HEK293T (cell line): Measurements from ENCODE around the gene MPO.

Source experiments
- CTCF ChIA-PET: fragments of 350-600 bp; formaldehyde crosslinking; extraction: SDS; loops from one replicate; lab custom pipeline; 2021; ENCODE audit warnings: antibody characterized with exemption, inconsistent platforms; lab: Yijun Ruan, JAX
- POLR2A ChIA-PET: fragments of 350-600 bp; formaldehyde crosslinking; extraction: SDS; loops from one replicate; lab custom pipeline; 2020; ENCODE audit warnings: antibody characterized with exemption, inconsistent platforms; lab: Yijun Ruan, JAX
- DNase-seq: peaks from one replicate; pipeline ENCODE4 v3.0.0; 2012; ENCODE audit warnings: mixed read lengths; ENCODE audit errors: extremely low spot score
- ARNT ChIP-seq: fragments of 450-650 bp; IDR thresholded peaks from 2 replicates; pipeline ENCODE4 v1.6.1; 2017; ENCODE audit warnings: mild to moderate bottlenecking
- BHLHE40 ChIP-seq: fragments of 450-650 bp; IDR thresholded peaks from 2 replicates; pipeline ENCODE4 v1.6.1; 2016; ENCODE audit warnings: mild to moderate bottlenecking, moderate library complexity, borderline replicate concordance
- CTBP1 ChIP-seq: fragments of 450-650 bp; IDR thresholded peaks from 2 replicates; pipeline ENCODE4 v1.6.1; 2016; ENCODE audit warnings: borderline replicate concordance
- ELF4 ChIP-seq: fragments of 450-650 bp; IDR thresholded peaks from 2 replicates; pipeline ENCODE4 v1.6.1; 2017; ENCODE audit warnings: antibody characterized with exemption
- FOXA1 ChIP-seq: fragments of 450-650 bp; IDR thresholded peaks from 2 replicates; pipeline ENCODE4 v1.6.1; 2016; ENCODE audit warnings: mild to moderate bottlenecking
- FOXK2 ChIP-seq: fragments of 450-650 bp; IDR thresholded peaks from 2 replicates; pipeline ENCODE4 v1.6.1; 2016; ENCODE audit warnings: mild to moderate bottlenecking
- FOXM1 ChIP-seq: fragments of 450-650 bp; IDR thresholded peaks from 2 replicates; pipeline ENCODE4 v1.6.1; 2017; ENCODE audit warnings: mild to moderate bottlenecking, borderline replicate concordance
- HDGF ChIP-seq: fragments of 450-650 bp; IDR thresholded peaks from 2 replicates; pipeline ENCODE4 v1.6.1; 2017; ENCODE audit warnings: antibody characterized with exemption, borderline replicate concordance
- L3MBTL2 ChIP-seq: fragments of 450-650 bp; conservative IDR thresholded peaks from 2 replicates; pipeline ENCODE4 v1.6.1; 2016; ENCODE audit warnings: mild to moderate bottlenecking
- LEF1 ChIP-seq: fragments of 450-650 bp; IDR thresholded peaks from 2 replicates; pipeline ENCODE4 v1.6.1; 2017; ENCODE audit warnings: mild to moderate bottlenecking, borderline replicate concordance
- NFRKB ChIP-seq: fragments of 450-650 bp; IDR thresholded peaks from 2 replicates; pipeline ENCODE4 v1.6.1; 2016; ENCODE audit warnings: mild to moderate bottlenecking, moderate library complexity
- SP1 ChIP-seq: fragments of 450-650 bp; IDR thresholded peaks from 2 replicates; pipeline ENCODE4 v1.6.1; 2017
- SUZ12 ChIP-seq: fragments of 450-650 bp; IDR thresholded peaks from 2 replicates; pipeline ENCODE4 v1.6.1; 2016; ENCODE audit warnings: mild to moderate bottlenecking
- TARDBP ChIP-seq: fragments of 450-650 bp; IDR thresholded peaks from 2 replicates; pipeline ENCODE4 v1.6.1; 2016
- ZNF384 ChIP-seq: fragments of 450-650 bp; IDR thresholded peaks from 2 replicates; pipeline ENCODE4 v1.6.1; 2016
- TF ChIP-seq, protein P1 (sequence below): fragments of 450-650 bp; IDR thresholded peaks from 2 replicates; pipeline ENCODE4 v1.6.1; 2016

MPO gene

DNA sequence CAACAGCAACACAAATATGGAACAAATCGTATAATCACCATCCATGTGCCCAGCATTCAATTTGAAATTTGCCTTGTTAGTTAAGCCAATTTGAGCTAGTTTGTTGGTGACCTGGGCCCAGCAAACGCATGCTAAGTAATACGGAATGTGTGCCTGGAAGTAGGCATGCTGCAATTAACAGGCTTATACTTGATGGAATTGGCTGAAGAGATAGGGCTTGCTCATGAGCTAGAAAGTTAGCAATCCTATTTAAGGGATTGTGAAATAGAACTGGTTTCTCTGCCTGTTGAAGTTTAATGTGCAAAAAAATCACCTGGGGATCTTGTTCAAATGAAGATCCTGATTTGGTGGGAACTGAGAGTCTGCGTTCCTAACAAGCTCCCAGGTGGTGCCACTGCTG is 50.9 kb downstream of the MPO start:
- ChIA-PET CTCF (interaction anchor here (1.7 kb wide), 1 partner anchor 21 kb away, joined by 4 read pairs; no protein-coding TSS in a partner anchor), POLR2A (interaction anchor here (2.3 kb wide), 1 partner anchor 10 kb away, joined by 11 read pairs; the partner anchor contains the start of gene MKS1)
- TF ChIP-seq FOXM1 (no peak), CTBP1 (no peak), FOXK2 (no peak), L3MBTL2 (no peak), BHLHE40 (no peak), SP1 (no peak), ELF4 (no peak), ZNF384 (no peak), TARDBP (no peak), ARNT (no peak), LEF1 (no peak), HDGF (no peak), FOXA1 (no peak), SUZ12 (no peak), NFRKB (no peak)
- TF ChIP-seq, protein P1, sequence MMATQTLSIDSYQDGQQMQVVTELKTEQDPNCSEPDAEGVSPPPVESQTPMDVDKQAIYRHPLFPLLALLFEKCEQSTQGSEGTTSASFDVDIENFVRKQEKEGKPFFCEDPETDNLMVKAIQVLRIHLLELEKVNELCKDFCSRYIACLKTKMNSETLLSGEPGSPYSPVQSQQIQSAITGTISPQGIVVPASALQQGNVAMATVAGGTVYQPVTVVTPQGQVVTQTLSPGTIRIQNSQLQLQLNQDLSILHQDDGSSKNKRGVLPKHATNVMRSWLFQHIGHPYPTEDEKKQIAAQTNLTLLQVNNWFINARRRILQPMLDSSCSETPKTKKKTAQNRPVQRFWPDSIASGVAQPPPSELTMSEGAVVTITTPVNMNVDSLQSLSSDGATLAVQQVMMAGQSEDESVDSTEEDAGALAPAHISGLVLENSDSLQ, result no peak
- DNase-seq, result no peak

DNA sequence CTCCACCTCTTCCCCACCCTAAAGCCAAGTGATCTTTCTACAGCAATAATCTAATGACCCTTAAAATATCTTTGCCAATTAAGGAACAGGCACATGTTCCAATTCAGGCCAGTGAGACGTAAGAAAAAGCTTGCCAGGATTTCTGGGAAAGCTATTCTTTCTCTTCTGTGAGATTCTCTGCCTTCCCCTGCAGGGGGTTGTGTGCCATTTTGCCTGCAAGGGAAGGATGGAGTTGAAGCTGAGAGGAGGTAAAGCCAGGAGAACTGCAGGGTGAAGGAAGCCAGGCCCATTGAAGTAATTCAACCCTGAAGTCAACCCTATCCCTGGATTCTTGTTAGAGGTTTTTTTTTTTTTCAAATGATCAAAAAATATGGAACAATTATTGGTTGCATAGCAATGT is 51.4 kb downstream of the MPO start:
- POLR2A ChIA-PET, result interaction anchor here (2.3 kb wide), 1 partner anchor 10 kb away, joined by 11 read pairs; the partner anchor contains the start of gene MKS1
- CTCF ChIA-PET, result interaction anchor here (0.6 kb wide), 1 partner anchor 9 kb away, joined by 3 read pairs; the partner anchor contains the start of gene LPO
- TF ChIP-seq FOXM1 (no peak), SUZ12 (no peak), ARNT (no peak), NFRKB (no peak), SP1 (no peak), FOXK2 (no peak), BHLHE40 (no peak), ZNF384 (no peak), L3MBTL2 (no peak), LEF1 (no peak), TARDBP (no peak), FOXA1 (no peak), ELF4 (no peak), HDGF (no peak), CTBP1 (no peak)
- TF ChIP-seq, protein P1, result no peak
- no peak for DNase-seq

DNA sequence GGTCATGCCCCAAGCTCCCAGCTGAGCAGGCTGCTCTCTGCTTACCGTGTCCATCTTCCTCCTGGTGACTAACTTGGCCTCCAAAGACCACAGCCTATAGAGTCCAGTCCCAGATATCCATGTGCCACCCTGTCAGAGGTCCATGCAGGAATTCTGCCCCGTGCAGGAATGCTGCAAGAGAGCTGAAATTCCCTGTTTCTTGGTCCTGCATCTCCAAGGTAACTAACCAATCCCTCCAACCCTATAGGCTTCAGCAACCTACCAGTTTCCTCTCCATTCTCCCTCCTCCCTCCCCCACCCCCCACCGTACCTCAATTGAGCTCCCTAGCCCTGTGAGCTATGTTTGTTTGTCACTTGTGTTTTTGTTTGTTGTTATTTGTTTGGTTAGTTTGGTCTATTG is 52.1 kb downstream of the MPO start:
- CTCF ChIA-PET, result no interaction called here
- POLR2A ChIA-PET, result no interaction called here
- DNase-seq, result no peak
- TF ChIP-seq SP1, result no peak
- TF ChIP-seq LEF1, result no peak
- TF ChIP-seq, protein P1, result no peak

DNA sequence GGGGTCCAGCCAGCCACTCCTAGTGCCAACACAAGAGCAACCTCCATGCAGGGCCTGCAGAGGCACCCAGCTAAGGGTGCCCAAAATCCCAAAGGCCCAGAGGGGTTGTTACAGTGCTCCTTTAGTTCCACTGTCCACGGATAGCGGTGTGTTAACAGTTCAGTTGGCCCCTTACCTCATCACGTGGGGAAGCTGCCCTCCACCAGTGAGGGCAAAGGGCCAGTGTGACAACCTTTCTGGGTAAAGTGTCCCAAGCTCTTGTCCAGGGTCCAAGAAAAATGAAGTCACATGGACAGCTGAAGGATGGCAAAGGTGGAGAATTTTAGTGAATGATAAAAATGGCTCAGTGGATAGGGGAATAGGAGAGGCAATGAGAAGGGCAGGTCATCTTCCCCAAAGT is 53.0 kb downstream of the MPO start:
- CTCF ChIA-PET, result no interaction called here
- TF ChIP-seq CTBP1 (no peak), LEF1 (no peak), FOXA1 (no peak), SUZ12 (no peak), BHLHE40 (no peak), ZNF384 (no peak), SP1 (no peak), FOXK2 (no peak), FOXM1 (no peak), HDGF (no peak), L3MBTL2 (no peak), ELF4 (no peak), TARDBP (no peak), NFRKB (no peak), ARNT (no peak)
- TF ChIP-seq, protein P1, result no peak
- no peak for DNase-seq
- POLR2A ChIA-PET, result interaction anchor here (2.0 kb wide), 1 partner anchor 9 kb away, joined by 10 read pairs; the partner anchor contains the start of gene MKS1

DNA sequence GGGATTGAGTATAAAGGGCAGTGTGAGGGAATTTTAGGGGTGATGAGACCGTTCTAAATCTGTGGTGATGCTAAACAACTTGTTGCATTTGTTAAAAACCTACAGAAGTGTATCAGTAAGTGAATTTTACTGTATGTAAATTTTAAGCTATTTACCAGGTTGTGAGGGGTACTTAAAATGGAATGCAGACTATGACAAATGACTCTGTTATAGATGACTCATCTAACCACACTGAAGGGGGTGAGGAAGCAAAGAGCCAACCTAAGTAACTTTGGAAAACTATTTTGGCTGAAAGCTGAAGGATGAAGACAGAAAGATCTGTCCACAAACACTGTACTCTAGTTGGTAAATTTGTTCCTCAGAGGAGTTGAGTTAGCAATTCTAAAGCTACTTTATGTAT is 56.4 kb downstream of the MPO start:
- POLR2A ChIA-PET, result no interaction called here
- DNase-seq, result no peak
- CTCF ChIA-PET, result no interaction called here
- TF ChIP-seq, protein P1, result peak; percentile 44
- no peak for TF ChIP-seq TARDBP
